H1 (cell line): ENCODE results near the gene HK1. TPM values are rescaled to one million over a fixed set of nuclear protein-coding genes. Genes with fewer than 3 reads are reported as not detected.

Source experiments
- MAFK ChIP-seq: IDR thresholded peaks from 2 replicates; pipeline ENCODE4 v1.6.1; 2012; ENCODE audit warnings: low read depth, mild to moderate bottlenecking, improper control_type of control experiment, low read length
- NANOG ChIP-seq: IDR thresholded peaks from 2 replicates; pipeline ENCODE4 v1.6.1; 2011; ENCODE audit warnings: low read length, low read depth, mild to moderate bottlenecking, inconsistent platforms; ENCODE audit not compliant: insufficient read depth, poor library complexity, severe bottlenecking
- SIX5 ChIP-seq: IDR thresholded peaks from 2 replicates; pipeline ENCODE4 v1.6.1; 2011; ENCODE audit warnings: mild to moderate bottlenecking, low read depth, low read length
- polyA plus RNA-seq, 7 experiments: library from polyadenylated mRNA; depleted of rRNA in 3 of 7; stranded (reverse) in 5 of 7; unstranded in 2 of 7; fragments of >200 nt in 5 of 7; fragments of 200-250 nt in 2 of 7; gene quantifications; 1 replicate in 5 of 7; 2 replicates in 1 of 7; 4 replicates in 1 of 7; pipeline versions ENCODE4 v1.2.1 to v1.2.3, GENCODE V29; 2011 to 2013; ENCODE audit warnings: missing spikeins in 2 of 7, mixed read lengths in 2 of 7
- total RNA-seq: library from RNA; stranded (reverse); fragmentation: NEBNext Ultra II Directional; extraction: Animal tissue kit (Norgen Biotek cat#: 25700); gene quantifications from 2 replicates; pipeline ENCODE4 v1.2.1, GENCODE V29; 2021

Gene HK1
- total and polyA plus RNA-seq, 2 of the 8 experiments (the other 6 are each of a cell fraction or from before 2014, with no cell fraction given), result 55.8 to 247 TPM

GRCh38 chr10:69389827-69390490 lies 111.7 kb downstream of the HK1 start (continued):
- peak; percentile 55; the same call in 1 of the 2 replicates for TF ChIP-seq MAFK
- no peak for TF ChIP-seq NANOG
- TF ChIP-seq SIX5, result no peak
- TF ChIP-seq, all 59 proteins: peak for 9
